A673 (cell line): Measurements from ENCODE around the gene ALDH5A1. TPM values are rescaled to one million over a fixed set of nuclear protein-coding genes. Genes with fewer than 3 reads are reported as not detected.
A peak's percentile ranks its signal among the peaks of the same experiment; 100 is the strongest.

Experiments used
- BruUV-seq: library from RNA; stranded (reverse); fragments of 400-500 nt; replicated peaks from 2 replicates; lab custom pipeline; 2021; lab: Mats Ljungman, UMichigan
- CTCF ChIA-PET: fragments of 300-600 bp; sonication (Branson Sonifier 250); formaldehyde crosslinking; loops from one replicate; lab custom pipeline; 2022; ENCODE audit warnings: antibody characterized with exemption; lab: Charles Lee
- POLR2A ChIA-PET: fragments of 300-600 bp; sonication (Branson Sonifier 250); formaldehyde crosslinking; loops from one replicate; lab custom pipeline; 2022; ENCODE audit warnings: antibody characterized with exemption; ENCODE audit not compliant: low non-redundant PET; lab: Charles Lee
- DNase-seq: peaks from one replicate; pipeline ENCODE4 v3.0.0-alpha.2; 2015; ENCODE audit warnings: low spot score
- H3K27ac ChIP-seq: fragments of 200-600 bp; sonication (generic); 2 replicates; pipeline ENCODE4 v1.5.1; 2016; ENCODE audit warnings: mixed run types, low read depth, mild to moderate bottlenecking, mixed read lengths, antibody characterized with exemption, low read length; ENCODE audit not compliant: poor library complexity, severe bottlenecking
- H3K27me3 ChIP-seq: fragments of 200-600 bp; sonication (generic); replicated peaks from 2 replicates; pipeline ENCODE4 v1.6.1; 2017; ENCODE audit warnings: mixed run types, low read depth, mild to moderate bottlenecking, mixed read lengths, antibody characterized with exemption, low read length; ENCODE audit not compliant: insufficient read depth, poor library complexity
- H3K36me3 ChIP-seq: fragments of 200-600 bp; sonication (generic); 2 replicates; pipeline ENCODE4 v1.6.1; 2016; ENCODE audit warnings: mixed run types, mild to moderate bottlenecking, mixed read lengths, antibody characterized with exemption, low read length; ENCODE audit not compliant: insufficient read depth, poor library complexity, severe bottlenecking
- H3K4me1 ChIP-seq: fragments of 200-600 bp; sonication (generic); 2 replicates; pipeline ENCODE4 v1.6.1; 2017; ENCODE audit warnings: mixed run types, mild to moderate bottlenecking, mixed read lengths, antibody characterized with exemption, low read length; ENCODE audit not compliant: insufficient read depth, poor library complexity, severe bottlenecking
- H3K4me3 ChIP-seq: fragments of 200-600 bp; sonication (generic); 2 replicates; pipeline ENCODE4 v1.5.1; 2016; ENCODE audit warnings: low read depth, mixed run types, mild to moderate bottlenecking, mixed read lengths, low read length; ENCODE audit not compliant: poor library complexity, severe bottlenecking
- H3K9me3 ChIP-seq: fragments of 200-600 bp; sonication (generic); 2 replicates; pipeline ENCODE4 v1.6.1; 2016; ENCODE audit warnings: mixed run types, low read depth, mild to moderate bottlenecking, mixed read lengths, antibody characterized with exemption, low read length; ENCODE audit not compliant: poor library complexity, severe bottlenecking
- CTCF ChIP-seq: fragments of 300-800, 200-600 bp; sonication (generic); conservative IDR thresholded peaks from 2 replicates; pipeline ENCODE4 v1.5.1; 2017; ENCODE audit warnings: low read depth, mild to moderate bottlenecking, antibody characterized with exemption, low read length, moderate library complexity, mixed read lengths
- EZH2 ChIP-seq: fragments of 200-600 bp; sonication (generic); IDR thresholded peaks from 2 replicates; pipeline ENCODE4 v1.6.1; 2017; ENCODE audit warnings: borderline replicate concordance, low read depth, mild to moderate bottlenecking, mixed read lengths, antibody characterized with exemption, low read length; ENCODE audit not compliant: poor library complexity, severe bottlenecking
- intact Hi-C: fragments of 100-400 bp; cut with micrococcal nuclease; formaldehyde crosslinking; loops from one replicate; pipeline ENCODE4 v1.10.0; 2022; ENCODE audit not compliant: unreplicated experiment
- total RNA-seq: library from RNA; stranded (reverse); gene quantifications from 2 replicates; pipeline ENCODE4 v1.2.3, GENCODE V29; 2021

Gene ALDH5A1
- total RNA-seq, 1 experiment from 2014 or later: 4.1 TPM

GRCh38 chr6:24524329-24524728 is 29.6 kb downstream of the ALDH5A1 start:
- POLR2A ChIA-PET: no interaction called here

DNA sequence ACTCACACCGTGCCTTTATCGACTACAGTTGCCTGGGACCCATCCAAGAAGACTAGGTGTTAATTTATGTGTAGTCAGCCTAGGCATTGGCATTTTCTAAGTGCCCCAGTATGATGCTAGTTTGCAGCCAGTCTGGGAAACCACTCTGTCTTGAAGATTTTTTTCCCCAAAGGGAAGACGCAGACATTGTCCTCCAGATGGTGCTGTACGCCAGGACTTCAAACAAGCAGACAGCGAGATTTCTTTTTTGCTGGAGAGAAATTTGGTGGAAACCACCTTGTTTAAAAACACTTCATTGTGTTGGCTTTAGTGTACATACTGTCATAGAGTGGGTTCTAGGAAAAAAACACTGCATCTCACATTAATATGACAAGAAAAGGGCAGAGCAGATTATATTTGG is 30.0 kb downstream of the ALDH5A1 start:
- H3K27me3 ChIP-seq: peaks cover 5% of the 10 kb centered on the region
- ChIA-PET POLR2A (no interaction called here), CTCF (interaction anchor here (0.7 kb wide), 1 partner anchor 1041 kb away, joined by 4 read pairs; no protein-coding TSS in a partner anchor)
- no TSS peak for BruUV-seq
- H3K4me1 ChIP-seq: no peaks in the 10 kb centered on the region
- H3K4me3 ChIP-seq: no peak overlapping the region
- no peak overlapping the region for H3K27ac ChIP-seq
- peak; percentile 72 for DNase-seq
- intact Hi-C loops: loop anchor here (2.0 to 10.0 kb wide), 4 partner anchors 57 to 460 kb away; no protein-coding TSS in a partner anchor
- H3K36me3 ChIP-seq: no peaks in the 10 kb centered on the region
- H3K9me3 ChIP-seq: no peaks in the 10 kb centered on the region
- TF ChIP-seq EZH2 (no peak), CTCF (peak; percentile 75)

More at GRCh38 chr6:24524329-24524728, 29.6 kb downstream of the ALDH5A1 start:
- H3K27me3 ChIP-seq: peaks cover 5% of the 10 kb centered on the region
- TF ChIP-seq EZH2 (no peak), CTCF (no peak)
- H3K36me3 ChIP-seq: no peaks in the 10 kb centered on the region
- intact Hi-C loops: loop anchor here (2.0 to 10.0 kb wide), 4 partner anchors 58 to 460 kb away; no protein-coding TSS in a partner anchor
- H3K4me1 ChIP-seq: no peaks in the 10 kb centered on the region
- DNase-seq: no peak
- H3K9me3 ChIP-seq: no peaks in the 10 kb centered on the region
- no peak overlapping the region for H3K4me3 ChIP-seq
- BruUV-seq: no TSS peak
- no peak overlapping the region for H3K27ac ChIP-seq
- CTCF ChIA-PET: interaction anchor here (0.7 kb wide), 1 partner anchor 1041 kb away, joined by 4 read pairs; no protein-coding TSS in a partner anchor

DNA sequence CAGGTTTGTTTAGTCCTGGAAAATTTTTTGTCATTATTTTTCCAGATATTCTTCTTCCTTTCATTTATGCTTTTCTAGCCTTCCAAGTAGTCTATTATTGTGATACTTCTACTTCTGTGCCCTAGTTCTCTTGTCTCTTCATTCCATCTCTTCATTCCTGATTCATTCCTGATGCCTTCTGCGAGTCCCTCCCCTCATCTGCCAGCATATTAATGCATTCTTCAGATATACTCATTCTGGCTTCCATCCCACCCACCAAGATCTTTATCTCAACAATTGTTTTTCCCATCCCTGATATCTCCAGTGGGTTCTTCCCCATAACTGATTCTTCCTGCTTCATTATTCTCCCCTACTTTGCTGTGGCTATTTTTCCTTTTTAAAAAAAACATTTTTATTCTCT is 35.2 kb downstream of the ALDH5A1 start:
- no peak for DNase-seq

More for the DNA sequence above, 35.2 kb downstream of the ALDH5A1 start:
- intact Hi-C loops: loop anchor here (10.0 kb wide), 1 partner anchor 465 kb away; no protein-coding TSS in a partner anchor
- BruUV-seq: no TSS peak
- Histone ChIP-seq H3K36me3 (no peaks in the 10 kb centered on the region), H3K27me3 (peaks cover 55% of the 10 kb centered on the region), H3K9me3 (no peaks in the 10 kb centered on the region), H3K4me3 (no peak overlapping the region), H3K4me1 (no peaks in the 10 kb centered on the region), H3K27ac (no peak overlapping the region)
- no peak for TF ChIP-seq EZH2
- TF ChIP-seq CTCF: no peak
- POLR2A ChIA-PET: no interaction called here
- CTCF ChIA-PET: no interaction called here
